HG03457 (cell line): Measurements from ENCODE around the gene CNTNAP2.

Source experiments
- ATAC-seq: cut with Tn5 transposase; IDR thresholded peaks from one replicate; pipeline ENCODE4 v1.9.1; 2021; ENCODE audit warnings: moderate number of reproducible peaks; ENCODE audit not compliant: unreplicated experiment

CNTNAP2 gene

GRCh38 chr7:147423875-147424274, 1307.3 kb downstream of the CNTNAP2 start:
- ATAC-seq: no peak

DNA sequence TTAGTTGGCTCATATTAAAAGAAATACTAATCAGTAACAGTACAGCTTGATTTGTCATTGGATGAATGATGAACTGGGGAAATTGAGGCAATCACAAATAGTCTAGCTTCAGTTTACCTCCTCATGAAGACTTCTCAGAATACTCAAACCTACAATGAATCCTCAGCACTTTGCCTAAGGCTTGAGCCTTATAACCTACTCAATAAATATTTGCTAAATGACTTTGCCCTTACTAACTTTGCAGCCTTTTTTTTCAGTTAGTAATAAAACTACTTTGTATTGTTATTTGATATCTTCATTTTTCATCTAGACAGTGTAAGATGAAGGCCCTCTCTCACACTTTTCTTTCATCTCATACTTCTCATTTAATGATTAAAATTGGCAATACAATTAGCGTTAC, 1311.5 kb downstream of the CNTNAP2 start:
- ATAC-seq: no peak

GRCh38 chr7:147429961-147430360, 1313.4 kb downstream of the CNTNAP2 start:
- ATAC-seq: no peak

DNA sequence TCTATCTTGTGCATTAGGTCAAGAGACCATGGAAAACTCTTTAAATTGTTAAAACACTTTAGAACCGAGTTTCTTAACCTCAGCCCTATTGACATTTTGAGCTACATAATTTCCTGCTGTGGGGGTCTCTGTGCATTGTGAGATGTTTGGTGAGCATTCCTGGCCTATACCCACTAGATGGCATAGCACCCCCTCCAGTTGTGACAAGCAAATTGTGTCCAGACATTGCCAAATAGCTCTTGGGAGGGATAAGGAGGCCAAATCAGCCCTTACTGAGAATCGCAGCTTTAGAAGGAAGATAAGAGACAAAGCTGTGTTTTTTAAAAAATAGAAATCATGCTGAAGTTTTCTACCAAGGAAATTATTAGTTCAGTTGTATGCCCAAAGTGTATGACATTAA, 1315.5 kb downstream of the CNTNAP2 start:
- ATAC-seq: no peak

GRCh38 chr7:147432576-147432975, 1316.0 kb downstream of the CNTNAP2 start:
- ATAC-seq: no peak

DNA sequence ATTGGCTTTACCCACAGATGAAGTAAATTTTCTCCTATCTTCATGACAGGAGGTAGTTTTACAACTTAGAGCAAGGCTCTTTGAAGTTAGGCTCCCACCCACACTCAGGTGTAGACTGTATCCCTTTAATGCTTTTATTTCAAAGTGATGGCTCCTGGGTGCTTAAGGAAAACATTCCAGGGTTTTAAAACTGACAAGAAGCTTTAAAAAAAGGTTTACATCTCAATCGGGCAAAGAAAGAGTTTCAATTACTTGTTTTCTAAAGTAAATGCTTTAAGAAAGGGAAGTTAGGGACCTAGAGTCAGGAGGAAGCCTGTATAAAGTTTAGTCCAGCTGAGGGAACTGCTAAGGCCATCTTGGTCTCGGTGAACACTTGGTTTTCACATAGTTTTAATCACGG, 1320.1 kb downstream of the CNTNAP2 start:
- no peak for ATAC-seq

DNA sequence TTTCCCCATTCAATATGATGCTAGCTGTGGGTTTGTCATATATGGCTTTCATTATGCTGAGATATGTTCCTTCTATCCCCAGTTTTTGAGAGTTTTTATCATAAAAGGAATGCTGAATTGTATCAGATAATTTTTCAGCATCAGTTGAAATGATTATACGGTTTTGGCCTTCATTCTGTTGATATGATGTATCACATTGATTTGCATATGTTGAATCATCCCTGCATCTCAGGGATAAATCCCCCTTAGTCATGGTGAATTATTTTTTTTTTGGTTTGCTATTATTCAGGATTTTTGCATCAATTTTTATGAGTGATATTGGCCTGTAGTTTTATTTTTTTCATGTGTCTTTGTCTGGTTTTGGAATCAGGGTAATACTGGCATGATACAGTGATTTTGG, 1321.6 kb downstream of the CNTNAP2 start:
- no peak for ATAC-seq

DNA sequence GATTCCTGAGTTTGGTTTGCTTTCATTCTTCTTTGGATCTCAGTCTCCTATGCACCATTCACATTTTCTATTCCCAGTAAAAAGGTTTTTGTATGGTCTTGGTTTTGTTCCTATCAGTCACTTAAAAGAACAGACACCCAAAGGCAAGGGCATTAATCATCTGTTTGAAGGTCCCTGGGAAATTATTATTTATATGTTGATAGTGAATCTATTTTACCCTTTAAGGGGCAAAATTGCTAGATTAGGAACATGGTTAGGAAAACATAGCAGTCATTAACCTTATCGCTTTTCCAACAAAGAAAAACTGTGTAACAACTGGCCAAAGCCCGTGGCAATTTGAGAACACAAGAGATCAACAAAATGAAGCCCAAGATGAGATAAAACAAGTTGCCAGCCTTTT, 1327.3 kb downstream of the CNTNAP2 start:
- no peak for ATAC-seq

- ATAC-seq: no peak
These were observed 1336.2 kb downstream of the CNTNAP2 start for GRCh38 chr7:147452816-147453215.

- ATAC-seq: no peak
These were observed 1348.6 kb downstream of the CNTNAP2 start for GRCh38 chr7:147465223-147465622.

DNA sequence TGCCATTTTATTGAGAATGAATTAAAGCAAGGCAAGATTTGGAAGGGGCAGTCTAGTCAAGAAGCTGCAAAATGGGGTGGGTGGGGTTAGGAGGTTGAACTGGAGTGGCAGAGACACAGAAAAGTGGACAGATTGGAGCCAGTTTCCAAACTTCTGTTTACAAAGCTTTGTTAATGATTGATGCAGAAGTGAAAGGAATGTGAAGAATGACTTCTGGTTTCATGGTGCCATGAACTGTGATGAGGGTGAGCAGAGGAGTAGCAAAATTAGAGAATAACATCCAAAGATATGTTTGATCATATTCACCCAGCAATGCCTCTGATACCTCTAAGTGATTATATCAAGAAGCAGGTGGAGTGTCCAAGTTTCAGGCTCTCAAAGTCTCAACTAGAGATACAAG, 1356.0 kb downstream of the CNTNAP2 start:
- no peak for ATAC-seq

GRCh38 chr7:147474862-147475261, 1358.3 kb downstream of the CNTNAP2 start:
- ATAC-seq: no peak

GRCh38 chr7:147477526-147477925, 1360.9 kb downstream of the CNTNAP2 start:
- ATAC-seq: no peak

- ATAC-seq: no peak
These were observed 1362.2 kb downstream of the CNTNAP2 start for GRCh38 chr7:147478796-147479195.

DNA sequence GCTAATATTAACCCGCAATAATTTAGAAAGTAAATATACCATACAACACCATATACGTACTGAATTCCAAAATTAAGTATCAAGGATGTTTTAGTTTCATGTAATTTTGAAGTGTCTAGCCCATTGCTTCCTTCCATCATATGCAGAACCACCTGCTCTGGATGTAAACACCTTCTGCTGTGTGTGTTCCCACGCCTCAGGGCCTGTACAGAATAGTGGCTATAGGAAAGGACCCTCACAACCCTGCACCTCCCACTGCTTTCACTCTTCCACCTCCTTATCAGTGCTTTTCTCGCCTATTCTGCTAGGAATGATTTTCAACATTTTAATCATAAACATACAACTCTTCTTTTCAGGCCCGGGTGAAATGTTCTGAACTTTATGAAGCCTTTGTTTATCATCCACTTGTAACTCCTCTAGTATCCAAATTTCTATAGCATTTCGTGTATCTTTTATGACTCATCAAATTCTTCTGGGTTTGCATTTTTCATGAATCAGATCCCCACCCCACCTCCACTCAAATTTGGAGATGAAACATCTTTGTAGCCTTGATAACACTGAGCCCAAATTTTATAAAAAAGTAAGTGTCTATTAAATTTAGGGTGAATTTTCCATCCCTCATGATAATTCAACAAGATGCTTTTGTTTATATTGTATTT, 1367.2 kb downstream of the CNTNAP2 start:
- no peak for ATAC-seq

GRCh38 chr7:147485660-147486210, 1369.1 kb downstream of the CNTNAP2 start:
- ATAC-seq: no peak

DNA sequence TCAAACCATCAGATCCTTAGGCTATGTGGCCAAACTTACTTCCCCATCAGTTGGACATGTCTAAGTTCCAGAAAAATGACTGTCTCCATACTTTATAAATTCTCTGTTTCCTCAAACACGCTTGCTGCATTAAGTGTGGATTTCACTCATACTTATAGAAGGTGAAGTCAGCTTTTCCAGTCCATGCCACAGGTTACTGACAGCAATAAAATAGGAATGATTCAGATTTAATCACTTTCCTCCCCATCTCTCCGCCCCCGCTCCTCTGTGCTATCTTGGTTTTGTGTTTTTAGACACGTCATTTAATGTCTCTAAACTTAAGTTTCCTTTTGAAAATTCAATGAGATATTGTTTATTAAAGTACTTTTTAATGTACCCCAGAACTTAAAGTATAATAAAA, 1376.0 kb downstream of the CNTNAP2 start:
- no peak for ATAC-seq

- no peak for ATAC-seq
These were observed 1379.6 kb downstream of the CNTNAP2 start for GRCh38 chr7:147496209-147496608.

GRCh38 chr7:147497246-147497645, 1380.6 kb downstream of the CNTNAP2 start:
- ATAC-seq: no peak

DNA sequence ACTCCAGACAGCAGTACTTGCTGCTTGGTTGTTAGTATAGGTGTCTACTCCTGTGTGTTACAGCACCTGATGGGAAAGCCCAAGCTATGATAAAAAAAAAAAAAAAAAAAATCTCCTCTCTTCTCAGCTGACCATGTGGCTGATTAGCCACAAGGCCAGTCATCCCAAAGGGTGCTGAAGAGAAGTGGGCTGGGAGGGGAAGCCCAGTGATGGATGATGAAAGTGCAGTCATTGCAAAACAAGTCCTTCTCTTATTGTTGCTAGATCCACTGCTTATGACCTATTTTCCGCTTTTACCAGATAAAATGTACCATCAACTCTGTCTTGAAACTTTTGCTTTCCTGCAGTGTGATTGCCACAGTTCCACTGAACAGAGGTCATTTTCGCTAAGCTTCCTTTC, 1381.5 kb downstream of the CNTNAP2 start:
- ATAC-seq: no peak

DNA sequence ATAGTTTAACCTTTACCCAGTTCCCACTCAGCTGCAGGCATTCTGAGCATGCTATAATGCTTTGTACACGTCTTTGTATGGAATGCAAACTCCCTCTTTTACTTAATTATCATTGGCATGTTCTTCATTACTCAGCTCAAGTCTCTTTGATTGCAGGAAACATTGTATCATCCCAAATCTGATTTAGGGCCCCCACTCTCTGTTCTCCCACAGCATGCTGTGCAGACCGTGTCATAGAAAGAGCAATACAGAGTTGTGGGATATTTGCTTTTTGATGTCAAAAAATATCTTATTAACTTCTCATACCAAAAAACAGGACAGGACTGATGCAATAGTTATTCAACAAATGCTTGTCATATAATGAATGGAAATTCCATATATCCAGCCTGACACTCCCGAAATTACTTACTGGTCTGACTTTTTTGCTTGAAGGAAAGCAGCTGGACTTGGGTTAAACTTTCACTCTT, 1392.5 kb downstream of the CNTNAP2 start:
- ATAC-seq: no peak

DNA sequence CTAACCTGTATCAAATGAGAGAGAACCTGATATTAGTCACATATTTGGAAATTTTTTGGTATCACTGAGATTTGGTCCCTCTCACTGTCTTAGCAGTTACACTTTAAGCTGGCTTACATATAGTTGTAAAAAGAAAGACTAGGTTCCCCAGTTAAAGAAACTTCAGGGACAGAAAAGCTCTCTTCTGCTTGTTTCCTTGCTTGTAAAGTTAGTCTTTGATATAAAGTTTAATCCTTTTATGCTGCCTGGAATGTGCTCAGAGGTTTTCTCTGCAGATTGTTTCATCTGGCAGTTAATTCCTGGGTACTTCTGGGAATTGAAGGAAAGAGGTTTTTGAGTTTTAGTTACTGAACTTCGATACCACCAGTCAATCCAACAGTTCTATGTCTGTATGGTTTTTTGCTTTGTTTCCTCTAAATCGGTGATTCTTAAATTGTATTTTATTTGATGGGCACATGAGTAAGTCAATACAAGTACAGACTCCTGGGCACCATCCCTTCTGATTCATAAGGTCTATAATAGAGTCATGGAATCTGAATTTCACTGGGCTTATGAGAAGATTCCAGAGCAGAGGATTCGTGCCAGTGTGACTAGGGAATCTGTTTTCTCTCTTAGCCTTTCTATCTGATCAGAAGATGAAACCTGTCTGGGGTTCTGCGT, 1393.1 kb downstream of the CNTNAP2 start:
- ATAC-seq: no peak

GRCh38 chr7:147510201-147510542, 1393.6 kb downstream of the CNTNAP2 start:
- no peak for ATAC-seq
